Breast epithelium (tissue), 3 donors: ENCODE measurements around the gene HOXD4.

Source experiments
- POLR2A ChIP-seq: fragments of 450-650 bp; IDR thresholded peaks from one replicate; pipeline ENCODE4 v1.6.1; 2016; ENCODE audit warnings: antibody characterized with exemption, mild to moderate bottlenecking, moderate library complexity
- POLR2AphosphoS5 ChIP-seq, 3 donors: sonication (generic); formaldehyde crosslinking; IDR thresholded peaks; one replicate each; pipeline ENCODE4 v1.6.1; 2017; ENCODE audit warnings: antibody characterized with exemption in 3 of 3
- TF ChIP-seq, protein P1 (sequence below), 3 donors: fragments of 450-650 bp; IDR thresholded peaks; one replicate each; pipeline ENCODE4 v1.5.1; 2016 to 2017; ENCODE audit warnings: antibody characterized with exemption in 3 of 3, mild to moderate bottlenecking in 3 of 3, moderate library complexity in 3 of 3

DNA sequence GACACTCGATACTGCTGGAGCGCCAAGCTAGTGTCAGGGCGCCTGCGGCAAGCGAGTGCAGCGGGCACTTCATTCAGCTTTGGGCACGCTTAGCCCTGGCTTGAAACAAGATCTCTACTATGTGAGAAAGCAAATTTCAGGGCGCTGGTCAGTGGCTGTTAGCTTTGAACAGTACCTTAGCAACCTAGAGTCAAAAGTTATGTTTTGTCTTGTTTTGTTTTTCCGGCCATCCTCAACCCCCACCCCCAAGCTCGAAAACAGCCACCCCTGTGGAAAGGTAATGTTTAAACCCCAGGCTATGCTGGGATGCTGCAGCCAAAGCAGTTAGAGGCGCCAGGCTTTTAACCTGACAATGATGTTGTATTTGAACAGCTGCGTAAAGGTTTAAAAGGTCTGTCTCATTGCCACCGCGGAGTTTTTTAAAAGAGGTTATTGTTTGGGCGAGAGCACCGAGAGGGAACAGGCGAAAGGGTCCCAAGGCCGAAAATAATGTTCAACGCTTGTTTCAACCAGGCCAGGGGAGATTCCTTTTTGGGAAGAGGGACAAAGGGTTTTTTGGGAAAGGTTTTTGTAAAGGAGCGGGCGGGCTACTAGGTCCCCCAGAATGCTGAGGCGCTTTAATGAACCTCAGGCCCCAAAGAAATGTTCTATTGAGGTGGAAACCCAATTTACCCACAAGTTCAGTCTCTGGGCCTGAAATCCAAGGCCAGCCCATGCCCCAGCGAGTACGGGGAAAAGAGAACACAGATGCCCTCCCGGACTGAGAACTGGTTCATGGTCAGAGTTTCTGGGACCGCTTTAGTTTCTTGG, 37.0 kb upstream of the HOXD4 start:
- TF ChIP-seq, protein P1, sequence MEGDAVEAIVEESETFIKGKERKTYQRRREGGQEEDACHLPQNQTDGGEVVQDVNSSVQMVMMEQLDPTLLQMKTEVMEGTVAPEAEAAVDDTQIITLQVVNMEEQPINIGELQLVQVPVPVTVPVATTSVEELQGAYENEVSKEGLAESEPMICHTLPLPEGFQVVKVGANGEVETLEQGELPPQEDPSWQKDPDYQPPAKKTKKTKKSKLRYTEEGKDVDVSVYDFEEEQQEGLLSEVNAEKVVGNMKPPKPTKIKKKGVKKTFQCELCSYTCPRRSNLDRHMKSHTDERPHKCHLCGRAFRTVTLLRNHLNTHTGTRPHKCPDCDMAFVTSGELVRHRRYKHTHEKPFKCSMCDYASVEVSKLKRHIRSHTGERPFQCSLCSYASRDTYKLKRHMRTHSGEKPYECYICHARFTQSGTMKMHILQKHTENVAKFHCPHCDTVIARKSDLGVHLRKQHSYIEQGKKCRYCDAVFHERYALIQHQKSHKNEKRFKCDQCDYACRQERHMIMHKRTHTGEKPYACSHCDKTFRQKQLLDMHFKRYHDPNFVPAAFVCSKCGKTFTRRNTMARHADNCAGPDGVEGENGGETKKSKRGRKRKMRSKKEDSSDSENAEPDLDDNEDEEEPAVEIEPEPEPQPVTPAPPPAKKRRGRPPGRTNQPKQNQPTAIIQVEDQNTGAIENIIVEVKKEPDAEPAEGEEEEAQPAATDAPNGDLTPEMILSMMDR (IDR thresholded peaks at IDR 0.05), result no peak
- TF ChIP-seq POLR2A (no peak), POLR2AphosphoS5 (IDR thresholded peaks at IDR 0.05) (no peak)
